Left kidney (tissue), 2 donors: ENCODE data around the gene GABRE. TPM values are rescaled to one million over a fixed set of nuclear protein-coding genes. Genes with fewer than 3 reads are reported as not detected.
"Not testable (repeated sequence)": the region's sequence is repeated elsewhere in the genome, so short reads cannot be mapped to it uniquely, and the experiment has no call there.

Experiments
- DNase-seq: peaks from one replicate; pipeline ENCODE4 v3.0.0-alpha.2; 2013
- polyA plus RNA-seq: library from polyadenylated mRNA; unstranded; fragments of 120-200 nt; gene quantifications from one replicate; pipeline ENCODE4 v1.2.1, GENCODE V29; 2013; ENCODE audit not compliant: insufficient read length

GABRE gene
- polyA plus RNA-seq, 1 donor: 7.6 TPM

DNA sequence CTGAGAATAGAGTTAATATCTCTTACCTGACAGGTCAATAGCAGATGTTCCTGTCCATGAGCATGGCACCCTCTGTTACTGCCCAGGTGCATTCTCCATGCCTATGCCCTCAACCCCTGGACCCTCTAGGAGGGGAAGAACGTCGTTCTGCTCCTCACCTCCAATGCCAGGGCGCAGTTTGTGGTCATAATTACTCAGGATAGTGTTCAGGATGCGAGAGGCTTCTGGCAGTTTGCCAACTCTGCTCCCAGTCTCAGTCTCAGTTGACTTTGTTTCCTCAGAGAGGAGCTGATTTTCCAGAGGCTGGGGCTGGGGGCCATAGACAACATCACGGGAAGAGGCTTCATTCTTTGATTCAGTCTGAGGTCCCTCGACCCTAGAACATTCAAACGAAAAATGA lies 4.4 kb downstream of the GABRE start:
- DNase-seq: no peak

GRCh38 chrX:151966236-151966635 lies 8.2 kb downstream of the GABRE start:
- no peak for DNase-seq

- DNase-seq: no peak
Observed at GRCh38 chrX:151962034-151962433, 12.4 kb downstream of the GABRE start.

- no peak for DNase-seq
Observed at GRCh38 chrX:151958101-151958500, 16.4 kb downstream of the GABRE start.

- no peak for DNase-seq
Observed at GRCh38 chrX:151954730-151955129, 19.7 kb downstream of the GABRE start.

DNA sequence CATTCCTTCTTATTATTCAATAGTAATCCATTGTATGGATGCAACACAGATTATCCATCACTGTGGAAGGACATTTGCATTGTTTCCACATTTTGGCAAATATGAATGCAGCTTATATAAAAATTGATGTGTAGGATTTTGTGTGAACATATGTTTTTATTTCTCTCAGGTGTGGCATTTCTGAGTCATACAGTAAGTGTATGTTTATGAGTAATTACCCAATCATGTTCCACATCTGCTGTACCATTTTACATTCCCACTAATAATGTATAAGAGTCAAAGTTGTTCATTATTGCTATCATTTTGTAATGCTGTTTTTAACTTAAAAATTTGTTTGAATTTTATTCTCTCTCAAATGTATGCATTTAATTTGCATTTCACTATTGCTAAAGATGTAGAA lies 36.3 kb downstream of the GABRE start:
- no peak for DNase-seq

GRCh38 chrX:151935358-151935757 lies 39.1 kb downstream of the GABRE start:
- no peak for DNase-seq

DNA sequence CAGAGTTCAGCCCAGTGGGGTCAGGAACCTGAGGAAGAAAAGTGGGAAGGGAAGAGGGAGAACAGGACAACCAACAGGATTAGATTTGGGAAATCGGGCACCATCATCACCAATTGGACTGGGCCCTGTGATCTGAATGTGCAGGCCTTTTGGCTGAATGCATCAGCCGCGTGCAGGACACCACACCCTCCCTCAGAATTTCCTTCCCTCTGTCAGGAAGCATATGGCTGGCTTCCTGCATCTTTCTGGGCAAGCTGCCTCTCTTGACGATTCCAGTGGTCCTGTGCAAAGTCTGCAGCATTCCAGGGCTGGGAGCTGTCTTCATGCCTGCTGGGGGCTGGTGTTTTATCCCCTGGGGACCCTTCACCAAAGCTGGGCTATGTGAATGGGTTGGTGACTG lies 45.4 kb downstream of the GABRE start:
- no peak for DNase-seq

DNA sequence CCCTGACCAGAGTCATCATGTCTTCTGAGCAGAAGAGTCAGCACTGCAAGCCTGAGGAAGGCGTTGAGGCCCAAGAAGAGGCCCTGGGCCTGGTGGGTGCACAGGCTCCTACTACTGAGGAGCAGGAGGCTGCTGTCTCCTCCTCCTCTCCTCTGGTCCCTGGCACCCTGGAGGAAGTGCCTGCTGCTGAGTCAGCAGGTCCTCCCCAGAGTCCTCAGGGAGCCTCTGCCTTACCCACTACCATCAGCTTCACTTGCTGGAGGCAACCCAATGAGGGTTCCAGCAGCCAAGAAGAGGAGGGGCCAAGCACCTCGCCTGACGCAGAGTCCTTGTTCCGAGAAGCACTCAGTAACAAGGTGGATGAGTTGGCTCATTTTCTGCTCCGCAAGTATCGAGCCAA lies 50.8 kb downstream of the GABRE start:
- no peak for DNase-seq

- no peak for DNase-seq
Observed at GRCh38 chrX:151922692-151923091, 51.8 kb downstream of the GABRE start.

DNA sequence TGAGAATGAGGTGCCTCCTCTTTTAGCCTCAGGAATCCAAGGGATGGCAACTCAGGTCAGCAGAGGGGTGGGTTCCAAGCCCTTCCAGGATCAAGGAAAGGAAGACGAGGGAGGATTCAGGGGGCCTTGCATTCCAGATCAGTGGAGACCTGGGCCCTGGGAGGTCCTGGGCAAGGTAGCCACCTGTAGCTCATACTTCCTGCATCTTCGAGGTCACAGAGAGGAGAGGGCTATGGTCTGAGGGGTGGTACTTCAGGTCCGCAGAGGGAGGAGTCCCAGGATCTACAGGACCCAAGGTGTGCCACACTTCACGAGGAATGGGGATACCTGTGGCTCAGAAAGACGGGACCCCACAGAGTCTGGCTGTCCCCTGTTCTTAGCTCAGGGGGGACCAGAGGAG lies 52.6 kb downstream of the GABRE start:
- no peak for DNase-seq

- no peak for DNase-seq
Observed at GRCh38 chrX:151921292-151921691, 53.2 kb downstream of the GABRE start.

DNA sequence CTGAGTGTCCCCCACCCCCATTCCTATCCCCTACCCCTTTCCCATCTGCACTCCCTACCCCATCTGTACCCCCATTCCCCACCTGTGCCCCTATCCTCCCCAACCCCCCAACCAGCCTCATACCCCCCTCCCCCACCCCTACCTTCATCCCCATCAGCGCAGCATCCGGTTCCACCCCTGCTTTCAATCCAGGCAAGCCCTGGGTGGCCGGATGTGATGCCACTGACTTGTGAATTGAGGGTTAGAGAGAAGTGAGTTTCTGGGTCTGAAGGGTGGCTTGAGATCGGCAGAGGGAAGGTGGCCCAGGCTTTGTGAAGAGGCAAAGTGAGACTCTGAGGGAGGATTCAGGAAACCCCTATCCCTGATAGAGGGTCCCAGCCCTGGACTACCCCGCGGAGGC lies 53.9 kb downstream of the GABRE start:
- no peak for DNase-seq

DNA sequence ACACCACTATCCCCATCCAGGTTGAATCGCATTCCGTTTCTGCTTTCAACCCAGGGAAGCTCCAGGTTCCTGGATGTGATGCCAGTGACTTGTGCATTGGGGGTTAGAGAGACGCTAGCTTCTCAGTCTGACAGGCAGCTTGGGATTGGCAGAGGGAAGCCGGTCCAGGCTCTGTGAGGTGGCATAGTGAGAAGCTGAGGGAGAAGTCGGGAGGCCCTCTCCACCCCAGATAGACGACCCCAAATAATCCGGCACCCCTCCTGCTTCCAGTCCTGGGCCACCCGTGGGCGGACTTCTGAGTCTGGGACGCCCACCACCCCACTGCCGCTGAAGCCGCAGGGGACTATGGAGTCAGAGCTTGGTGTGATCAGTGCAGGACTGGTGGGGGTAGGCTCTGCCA lies 54.4 kb downstream of the GABRE start:
- DNase-seq: no peak

GRCh38 chrX:151919610-151920009 lies 54.9 kb downstream of the GABRE start:
- no peak for DNase-seq

DNA sequence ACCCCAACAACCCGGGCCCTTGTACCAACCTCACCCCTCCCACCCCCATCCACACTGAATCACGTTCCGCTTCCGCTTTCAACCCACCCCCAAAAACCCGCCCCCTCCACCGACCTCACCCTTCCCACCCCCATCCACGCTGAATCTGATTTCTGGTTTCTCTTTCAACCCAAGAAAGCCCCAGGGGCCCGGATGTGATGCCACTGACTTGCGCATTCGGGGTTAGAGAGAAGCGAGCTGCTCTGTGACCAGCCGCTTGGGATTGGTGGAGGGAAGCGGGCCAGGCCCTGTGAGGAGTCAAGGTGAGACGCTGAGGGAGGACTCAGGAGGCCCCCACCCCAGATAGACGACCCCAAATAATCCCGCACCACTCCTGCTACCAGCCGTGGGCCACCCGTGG lies 55.7 kb downstream of the GABRE start:
- not testable (repeated sequence) for DNase-seq

- no peak for DNase-seq
Observed at GRCh38 chrX:151912780-151913179, 61.7 kb downstream of the GABRE start, which contains the start of gene MAGEA4. Gene MAGEA4, plus strand, starts transcription at chrX:151912889. Its CDS starts 10,776 bp downstream, at chrX:151923665.

- DNase-seq: no peak
Observed at GRCh38 chrX:151912221-151912620, 62.3 kb downstream of the GABRE start.

GRCh38 chrX:151904989-151905388 lies 69.5 kb downstream of the GABRE start:
- DNase-seq: no peak

Other genes with a start within 250 kb of the GABRE start
- gene CNGA2, start 239.9 kb downstream of the GABRE start, polyA plus RNA-seq: not detected
- gene MAGEA4, start 61.8 kb downstream of the GABRE start, polyA plus RNA-seq: not detected
- gene MAGEA10, start 163.9 kb upstream of the GABRE start, polyA plus RNA-seq: not detected